Measurements from ENCODE around the gene TEX14. TPM values are rescaled to one million over a fixed set of nuclear protein-coding genes. Genes with fewer than 3 reads are reported as not detected.
A peak's percentile ranks its signal among the peaks of the same experiment; 100 is the strongest.

The TEX14 gene
- total and polyA plus RNA-seq, 10 of the 15 experiments (the other 5 are each of a cell fraction or from before 2014, with no cell fraction given), result 0.15 to 1.3 (median 0.66) TPM

DNA sequence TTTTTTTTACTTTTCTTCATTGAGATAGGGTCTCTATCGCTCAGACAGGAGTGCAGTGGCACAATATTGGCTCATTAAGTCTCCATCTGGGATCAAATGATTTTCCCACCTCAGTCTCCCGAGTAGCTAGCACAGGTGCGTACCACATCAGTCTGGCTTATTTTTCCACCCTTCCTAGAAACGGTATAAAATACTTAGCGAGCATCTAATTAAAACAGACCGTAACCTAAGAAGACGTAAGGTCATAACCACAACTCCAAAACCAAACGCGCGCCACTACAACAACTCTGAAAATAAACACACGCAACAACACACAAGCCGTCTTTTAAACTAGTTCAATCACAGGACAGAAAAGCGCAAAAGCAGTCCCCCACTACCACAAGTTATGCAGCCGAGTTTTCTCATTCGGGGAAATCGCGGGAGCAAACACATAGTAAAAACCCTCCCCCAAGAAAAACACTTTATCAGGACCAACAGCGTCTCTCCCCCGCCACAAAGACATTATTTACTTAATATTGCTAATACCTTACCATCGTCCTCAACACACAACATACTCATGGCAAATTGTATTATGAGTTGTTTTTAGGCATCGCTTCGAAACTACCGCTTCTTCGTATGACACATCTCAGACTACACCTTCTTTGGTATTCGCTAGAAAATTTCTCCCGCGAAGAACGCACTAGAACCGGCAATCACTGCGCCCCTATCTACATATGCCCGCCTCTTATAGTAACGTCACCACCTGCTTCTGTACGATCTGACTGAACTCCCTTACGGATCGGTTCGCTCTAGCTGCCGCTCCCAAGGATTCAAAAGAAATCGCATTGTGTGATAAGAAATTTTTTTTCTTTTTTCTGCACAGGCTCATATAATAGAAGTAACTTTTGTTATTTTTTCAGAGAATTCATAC lies 32.8 kb downstream of the TEX14 start (continued):
- TF ChIP-seq, protein P1, sequence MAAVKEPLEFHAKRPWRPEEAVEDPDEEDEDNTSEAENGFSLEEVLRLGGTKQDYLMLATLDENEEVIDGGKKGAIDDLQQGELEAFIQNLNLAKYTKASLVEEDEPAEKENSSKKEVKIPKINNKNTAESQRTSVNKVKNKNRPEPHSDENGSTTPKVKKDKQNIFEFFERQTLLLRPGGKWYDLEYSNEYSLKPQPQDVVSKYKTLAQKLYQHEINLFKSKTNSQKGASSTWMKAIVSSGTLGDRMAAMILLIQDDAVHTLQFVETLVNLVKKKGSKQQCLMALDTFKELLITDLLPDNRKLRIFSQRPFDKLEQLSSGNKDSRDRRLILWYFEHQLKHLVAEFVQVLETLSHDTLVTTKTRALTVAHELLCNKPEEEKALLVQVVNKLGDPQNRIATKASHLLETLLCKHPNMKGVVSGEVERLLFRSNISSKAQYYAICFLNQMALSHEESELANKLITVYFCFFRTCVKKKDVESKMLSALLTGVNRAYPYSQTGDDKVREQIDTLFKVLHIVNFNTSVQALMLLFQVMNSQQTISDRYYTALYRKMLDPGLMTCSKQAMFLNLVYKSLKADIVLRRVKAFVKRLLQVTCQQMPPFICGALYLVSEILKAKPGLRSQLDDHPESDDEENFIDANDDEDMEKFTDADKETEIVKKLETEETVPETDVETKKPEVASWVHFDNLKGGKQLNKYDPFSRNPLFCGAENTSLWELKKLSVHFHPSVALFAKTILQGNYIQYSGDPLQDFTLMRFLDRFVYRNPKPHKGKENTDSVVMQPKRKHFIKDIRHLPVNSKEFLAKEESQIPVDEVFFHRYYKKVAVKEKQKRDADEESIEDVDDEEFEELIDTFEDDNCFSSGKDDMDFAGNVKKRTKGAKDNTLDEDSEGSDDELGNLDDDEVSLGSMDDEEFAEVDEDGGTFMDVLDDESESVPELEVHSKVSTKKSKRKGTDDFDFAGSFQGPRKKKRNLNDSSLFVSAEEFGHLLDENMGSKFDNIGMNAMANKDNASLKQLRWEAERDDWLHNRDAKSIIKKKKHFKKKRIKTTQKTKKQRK (IDR thresholded peaks at IDR 0.05; ENCODE audit: low read depth, low read length), result no peak
- TF ChIP-seq RCOR1 (conservative IDR thresholded peaks at IDR 0.05; ENCODE audit: low read depth, low read length) (0 out of 2 replicates have a peak, but pooled peaks have one; percentile 86), STAT3 (IDR thresholded peaks at IDR 0.05; ENCODE audit: low read depth, low read length) (peak; percentile 91), RAD21 (IDR thresholded peaks at IDR 0.05; ENCODE audit: insufficient read depth, low read depth, low read length) (peak; percentile 5; the same call in 1 of the 2 replicates), CHD2 (IDR thresholded peaks at IDR 0.05; ENCODE audit: borderline replicate concordance, low read depth, low read length) (peak; percentile 76; the same call in 1 of the 2 replicates), RFX5 (IDR thresholded peaks at IDR 0.05; ENCODE audit: low read depth, low read length) (no peak), SRF (IDR thresholded peaks at IDR 0.05; ENCODE audit: low read depth in 2 of 2, low read length in 2 of 2) (peak in 1 of 2 experiments; percentile 56; a peak in 1 of 4 replicates), CBX3 (IDR thresholded peaks at IDR 0.05; ENCODE audit: borderline replicate concordance, low read depth) (no peak), NFIC (IDR thresholded peaks at IDR 0.05; ENCODE audit: low read depth, low read length) (peak; percentile 99), HDAC6 (IDR thresholded peaks at IDR 0.05; ENCODE audit: unreplicated experiment) (peak; percentile 88), POLR2AphosphoS5 (IDR thresholded peaks at IDR 0.05; ENCODE audit: low read length) (peak; percentile 100), NBN (IDR thresholded peaks at IDR 0.05) (peak; percentile 98), PAX5 (IDR thresholded peaks at IDR 0.05; ENCODE audit: borderline replicate concordance, low read depth, low read length) (peak; percentile 97), HCFC1 (IDR thresholded peaks at IDR 0.05; ENCODE audit: low read length) (peak; percentile 66), FOXK2 (IDR thresholded peaks at IDR 0.05) (peak; percentile 80), RBBP5 (conservative IDR thresholded peaks at IDR 0.05) (no peak), TBL1XR1 (IDR thresholded peaks at IDR 0.05; ENCODE audit: low read depth, low read length) (peak; percentile 94), NFXL1 (IDR thresholded peaks at IDR 0.05; ENCODE audit: borderline replicate concordance) (peak; percentile 86; the same call in 1 of the 2 replicates), TARDBP (IDR thresholded peaks at IDR 0.05; ENCODE audit: borderline replicate concordance) (peak; percentile 100), ZSCAN29 (IDR thresholded peaks at IDR 0.05) (peak; percentile 84), IKZF2 (IDR thresholded peaks at IDR 0.05) (peak; percentile 94 to 97), NRF1 (conservative IDR thresholded peaks at IDR 0.05; ENCODE audit: low read depth, low read length) (no peak), POLR2AphosphoS2 (IDR thresholded peaks at IDR 0.05; ENCODE audit: low read depth, low read length) (peak; percentile 100), IKZF1 (conservative IDR thresholded peaks at IDR 0.05) (peak; percentile 94)
- TF ChIP-seq, protein P2, sequence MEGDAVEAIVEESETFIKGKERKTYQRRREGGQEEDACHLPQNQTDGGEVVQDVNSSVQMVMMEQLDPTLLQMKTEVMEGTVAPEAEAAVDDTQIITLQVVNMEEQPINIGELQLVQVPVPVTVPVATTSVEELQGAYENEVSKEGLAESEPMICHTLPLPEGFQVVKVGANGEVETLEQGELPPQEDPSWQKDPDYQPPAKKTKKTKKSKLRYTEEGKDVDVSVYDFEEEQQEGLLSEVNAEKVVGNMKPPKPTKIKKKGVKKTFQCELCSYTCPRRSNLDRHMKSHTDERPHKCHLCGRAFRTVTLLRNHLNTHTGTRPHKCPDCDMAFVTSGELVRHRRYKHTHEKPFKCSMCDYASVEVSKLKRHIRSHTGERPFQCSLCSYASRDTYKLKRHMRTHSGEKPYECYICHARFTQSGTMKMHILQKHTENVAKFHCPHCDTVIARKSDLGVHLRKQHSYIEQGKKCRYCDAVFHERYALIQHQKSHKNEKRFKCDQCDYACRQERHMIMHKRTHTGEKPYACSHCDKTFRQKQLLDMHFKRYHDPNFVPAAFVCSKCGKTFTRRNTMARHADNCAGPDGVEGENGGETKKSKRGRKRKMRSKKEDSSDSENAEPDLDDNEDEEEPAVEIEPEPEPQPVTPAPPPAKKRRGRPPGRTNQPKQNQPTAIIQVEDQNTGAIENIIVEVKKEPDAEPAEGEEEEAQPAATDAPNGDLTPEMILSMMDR (IDR thresholded peaks at IDR 0.05 in 2 of 3, conservative IDR thresholded peaks at IDR 0.05 in 1 of 3; ENCODE audit: control insufficient read depth in 2 of 3, extremely low read depth in 1 of 3, insufficient read depth in 1 of 3, low read depth in 3 of 3, low read length in 3 of 3), result no peak
- TF ChIP-seq, protein P3, sequence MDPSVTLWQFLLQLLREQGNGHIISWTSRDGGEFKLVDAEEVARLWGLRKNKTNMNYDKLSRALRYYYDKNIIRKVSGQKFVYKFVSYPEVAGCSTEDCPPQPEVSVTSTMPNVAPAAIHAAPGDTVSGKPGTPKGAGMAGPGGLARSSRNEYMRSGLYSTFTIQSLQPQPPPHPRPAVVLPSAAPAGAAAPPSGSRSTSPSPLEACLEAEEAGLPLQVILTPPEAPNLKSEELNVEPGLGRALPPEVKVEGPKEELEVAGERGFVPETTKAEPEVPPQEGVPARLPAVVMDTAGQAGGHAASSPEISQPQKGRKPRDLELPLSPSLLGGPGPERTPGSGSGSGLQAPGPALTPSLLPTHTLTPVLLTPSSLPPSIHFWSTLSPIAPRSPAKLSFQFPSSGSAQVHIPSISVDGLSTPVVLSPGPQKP (IDR thresholded peaks at IDR 0.05; ENCODE audit: low read depth, low read length), result peak; percentile 25; the same call in 1 of the 2 replicates

Measured in GM12878 (cell line).